ENCODE data around the gene C1QTNF1.

DNA sequence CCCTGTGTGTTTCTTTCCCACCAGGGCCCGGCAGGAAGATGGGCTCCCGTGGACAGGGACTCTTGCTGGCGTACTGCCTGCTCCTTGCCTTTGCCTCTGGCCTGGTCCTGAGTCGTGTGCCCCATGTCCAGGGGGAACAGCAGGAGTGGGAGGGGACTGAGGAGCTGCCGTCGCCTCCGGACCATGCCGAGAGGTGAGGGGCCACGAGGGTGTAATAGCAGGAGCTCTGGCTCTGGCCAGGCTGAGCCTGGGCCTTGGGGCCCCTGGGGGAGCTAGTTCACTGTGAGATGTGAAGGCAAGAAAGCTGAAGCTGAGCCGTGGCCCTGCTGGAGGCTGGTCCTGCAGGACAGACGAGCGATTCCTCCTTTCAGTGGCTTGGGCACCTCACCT, 20.0 kb downstream of the C1QTNF1 start:
- TF ChIP-seq, protein P1, sequence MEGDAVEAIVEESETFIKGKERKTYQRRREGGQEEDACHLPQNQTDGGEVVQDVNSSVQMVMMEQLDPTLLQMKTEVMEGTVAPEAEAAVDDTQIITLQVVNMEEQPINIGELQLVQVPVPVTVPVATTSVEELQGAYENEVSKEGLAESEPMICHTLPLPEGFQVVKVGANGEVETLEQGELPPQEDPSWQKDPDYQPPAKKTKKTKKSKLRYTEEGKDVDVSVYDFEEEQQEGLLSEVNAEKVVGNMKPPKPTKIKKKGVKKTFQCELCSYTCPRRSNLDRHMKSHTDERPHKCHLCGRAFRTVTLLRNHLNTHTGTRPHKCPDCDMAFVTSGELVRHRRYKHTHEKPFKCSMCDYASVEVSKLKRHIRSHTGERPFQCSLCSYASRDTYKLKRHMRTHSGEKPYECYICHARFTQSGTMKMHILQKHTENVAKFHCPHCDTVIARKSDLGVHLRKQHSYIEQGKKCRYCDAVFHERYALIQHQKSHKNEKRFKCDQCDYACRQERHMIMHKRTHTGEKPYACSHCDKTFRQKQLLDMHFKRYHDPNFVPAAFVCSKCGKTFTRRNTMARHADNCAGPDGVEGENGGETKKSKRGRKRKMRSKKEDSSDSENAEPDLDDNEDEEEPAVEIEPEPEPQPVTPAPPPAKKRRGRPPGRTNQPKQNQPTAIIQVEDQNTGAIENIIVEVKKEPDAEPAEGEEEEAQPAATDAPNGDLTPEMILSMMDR (IDR thresholded peaks at IDR 0.05): no peak
- TF ChIP-seq POLR2A (IDR thresholded peaks at IDR 0.05): no peak
